NCI-H146 treated with DMSO at 0.1 percent for 48 hours (cell line): ENCODE data around the gene GPR161.
A peak's percentile ranks its signal among the peaks of the same experiment; 100 is the strongest.

Experiments used
- DNase-seq: peaks from one replicate; lab custom pipeline; 2025; ENCODE audit not compliant: unreplicated experiment; lab: John Stamatoyannopoulos, UW

The GPR161 gene

DNA sequence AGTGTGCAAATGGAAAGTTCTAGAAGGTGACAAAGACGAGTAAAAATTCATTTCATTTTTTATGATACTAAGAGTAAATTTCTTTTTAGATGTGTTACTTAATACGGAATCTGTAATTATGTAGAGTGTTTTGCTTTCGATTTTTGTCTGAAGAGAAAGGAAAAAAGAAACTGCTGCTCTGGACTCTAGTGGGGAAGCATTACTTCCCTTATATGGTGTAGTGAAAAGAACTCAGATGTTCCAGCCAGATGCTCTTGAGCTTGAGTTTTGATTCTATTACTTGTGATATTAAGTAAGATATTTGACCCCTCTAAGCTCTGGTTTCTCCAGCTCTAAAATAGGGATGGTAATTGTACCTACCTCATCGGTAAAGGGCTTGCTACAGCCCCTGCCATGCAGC lies 12.2 kb upstream of the GPR161 start:
- DNase-seq = no peak

GRCh38 chr1:168146626-168147025 lies 9.9 kb upstream of the GPR161 start:
- DNase-seq = peak; percentile 44

DNA sequence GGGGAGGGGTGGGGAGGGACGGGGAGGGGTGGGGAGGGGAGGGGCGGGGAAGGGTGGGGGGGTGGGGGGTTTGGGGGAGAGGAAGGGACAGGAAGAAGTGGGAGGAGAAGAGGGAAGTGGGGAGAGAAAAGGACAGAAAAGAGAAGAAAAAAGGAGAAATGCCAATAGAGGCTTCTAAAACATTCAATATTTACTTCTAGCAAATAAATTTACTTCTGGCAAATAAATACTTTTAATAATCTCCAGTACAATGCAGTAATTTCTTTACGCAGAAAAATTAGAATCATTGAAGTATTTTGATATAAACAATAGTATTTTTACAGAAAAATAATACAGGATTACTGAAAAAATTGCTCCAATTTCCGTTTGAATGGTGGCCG lies 9.4 kb upstream of the GPR161 start:
- DNase-seq = no peak

DNA sequence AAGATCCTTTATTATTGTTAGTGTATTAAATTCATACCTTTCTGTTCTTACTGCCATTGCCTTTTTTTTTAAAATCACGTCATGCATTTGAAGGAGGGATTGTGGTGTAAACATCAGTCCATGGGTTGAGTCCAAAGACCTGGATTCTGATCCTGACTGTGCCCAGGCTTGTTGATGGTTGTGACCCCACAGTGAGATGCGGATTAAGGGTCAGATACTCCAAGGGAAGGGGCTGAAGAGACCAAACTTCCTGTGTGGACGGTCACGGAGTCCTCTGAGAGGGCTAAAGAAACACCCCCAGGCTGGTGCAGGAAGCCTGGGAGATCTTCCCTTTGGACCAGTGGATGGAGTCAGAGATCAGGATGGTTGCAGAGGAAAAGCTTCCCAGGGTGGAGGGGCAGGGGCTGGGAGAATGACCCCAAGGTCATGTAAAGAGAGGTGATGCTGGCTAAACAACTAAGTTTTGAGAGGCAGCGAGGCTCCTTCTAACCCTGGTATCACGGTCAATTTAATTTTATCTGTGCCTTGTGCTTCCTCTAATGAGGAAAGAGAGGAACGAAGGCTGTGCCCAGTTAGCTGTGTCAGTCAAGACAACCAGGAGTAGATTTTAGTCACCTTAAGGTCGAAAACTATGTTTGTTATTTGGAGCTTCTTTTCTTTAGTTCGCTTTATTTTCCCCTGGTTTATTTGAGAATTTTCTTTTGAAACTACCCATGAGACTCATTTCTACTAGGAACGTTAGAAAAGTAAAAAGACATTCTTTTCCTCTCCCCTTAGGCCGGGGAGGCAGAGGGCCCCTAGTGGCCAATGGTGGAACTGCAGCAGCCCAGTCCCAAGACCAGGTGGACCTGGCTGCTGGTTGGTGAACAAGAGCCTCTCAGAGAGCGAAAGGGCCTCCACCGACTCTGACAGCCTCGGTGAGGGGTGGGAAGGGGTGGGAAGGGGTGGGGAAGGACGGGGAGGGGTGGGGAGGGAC lies 8.7 kb upstream of the GPR161 start:
- peak; percentile 67 for DNase-seq

DNA sequence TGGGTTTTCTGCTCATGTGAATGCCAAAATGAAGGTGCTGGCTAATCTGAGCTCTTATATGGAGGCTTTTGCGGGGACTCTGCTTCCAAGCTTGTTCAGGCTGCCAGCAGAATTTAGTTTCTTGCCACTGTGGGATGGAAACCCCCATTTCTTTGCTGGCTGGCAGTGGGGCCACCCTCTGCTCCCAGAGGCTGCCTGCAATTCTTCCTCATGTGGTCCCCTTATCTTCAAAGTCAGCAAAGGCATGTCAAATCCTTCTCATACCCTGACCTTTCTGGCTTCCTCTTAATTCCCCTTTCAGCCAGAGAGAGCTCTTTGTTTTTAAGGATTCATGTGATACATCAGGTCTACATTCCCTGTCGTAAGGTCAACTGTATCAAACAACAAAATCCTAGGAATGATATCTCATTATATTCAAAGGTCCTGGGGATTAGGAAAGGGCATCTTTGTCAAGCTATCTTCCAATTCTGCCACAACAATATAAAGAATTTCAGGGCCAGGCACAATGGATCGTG lies 5.2 kb upstream of the GPR161 start:
- DNase-seq = no peak

DNA sequence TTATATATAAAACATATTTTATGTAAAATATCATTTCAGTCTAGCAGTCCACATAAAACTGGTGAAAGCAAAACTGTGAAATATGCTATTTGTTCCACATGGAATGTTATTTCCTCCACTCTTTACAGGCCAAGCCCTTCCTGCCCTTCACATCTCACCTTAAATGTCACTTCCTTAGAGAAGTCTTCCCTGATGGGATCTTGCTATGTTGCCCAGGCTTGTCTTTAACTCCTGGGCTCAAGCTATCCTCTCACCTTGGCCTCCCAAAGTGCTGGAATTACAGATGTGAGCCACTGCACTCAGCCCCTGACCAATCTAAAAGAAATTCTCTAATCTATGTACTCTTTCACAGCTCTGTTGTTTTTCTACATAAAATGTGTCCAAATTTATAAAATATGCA lies 2.3 kb upstream of the GPR161 start:
- no peak for DNase-seq

DNA sequence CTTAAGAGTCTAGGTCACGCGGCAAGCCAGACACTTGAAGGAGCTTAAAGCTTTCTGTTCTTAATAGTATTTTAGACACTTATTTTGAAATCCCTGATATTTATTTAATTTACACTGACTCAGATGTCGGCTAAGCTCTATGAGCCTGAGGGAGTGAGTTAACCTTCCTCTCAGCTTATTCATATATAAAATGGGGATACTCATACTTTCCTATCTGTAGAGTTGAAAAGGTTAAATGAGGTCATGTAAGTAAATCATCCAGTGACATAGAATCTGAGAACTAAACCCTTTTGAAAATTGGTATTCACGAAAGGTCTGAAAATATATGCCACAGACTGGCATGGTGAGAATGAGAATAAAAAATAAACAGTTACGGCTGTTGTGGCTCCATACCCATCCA lies 1.4 kb upstream of the GPR161 start:
- no peak for DNase-seq

DNA sequence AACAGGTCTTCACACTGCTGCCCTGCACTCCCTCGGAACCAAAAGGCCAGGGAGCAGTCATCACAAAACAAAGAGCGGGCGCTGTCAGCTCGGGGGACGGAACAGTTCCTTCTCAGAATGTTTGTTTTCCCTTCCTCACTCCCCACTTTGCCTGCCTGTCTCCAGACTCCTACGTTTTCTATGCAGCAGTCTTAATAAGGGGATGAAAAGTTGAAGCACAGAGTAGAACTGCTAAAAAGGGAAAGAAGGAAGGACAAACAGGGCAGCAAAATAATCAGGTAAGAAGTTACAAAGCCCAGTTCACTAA lies 738 bp upstream of the GPR161 start:
- DNase-seq = no peak

- DNase-seq = no peak
These were observed 615 bp downstream of the GPR161 start for GRCh38 chr1:168135921-168136708.

DNA sequence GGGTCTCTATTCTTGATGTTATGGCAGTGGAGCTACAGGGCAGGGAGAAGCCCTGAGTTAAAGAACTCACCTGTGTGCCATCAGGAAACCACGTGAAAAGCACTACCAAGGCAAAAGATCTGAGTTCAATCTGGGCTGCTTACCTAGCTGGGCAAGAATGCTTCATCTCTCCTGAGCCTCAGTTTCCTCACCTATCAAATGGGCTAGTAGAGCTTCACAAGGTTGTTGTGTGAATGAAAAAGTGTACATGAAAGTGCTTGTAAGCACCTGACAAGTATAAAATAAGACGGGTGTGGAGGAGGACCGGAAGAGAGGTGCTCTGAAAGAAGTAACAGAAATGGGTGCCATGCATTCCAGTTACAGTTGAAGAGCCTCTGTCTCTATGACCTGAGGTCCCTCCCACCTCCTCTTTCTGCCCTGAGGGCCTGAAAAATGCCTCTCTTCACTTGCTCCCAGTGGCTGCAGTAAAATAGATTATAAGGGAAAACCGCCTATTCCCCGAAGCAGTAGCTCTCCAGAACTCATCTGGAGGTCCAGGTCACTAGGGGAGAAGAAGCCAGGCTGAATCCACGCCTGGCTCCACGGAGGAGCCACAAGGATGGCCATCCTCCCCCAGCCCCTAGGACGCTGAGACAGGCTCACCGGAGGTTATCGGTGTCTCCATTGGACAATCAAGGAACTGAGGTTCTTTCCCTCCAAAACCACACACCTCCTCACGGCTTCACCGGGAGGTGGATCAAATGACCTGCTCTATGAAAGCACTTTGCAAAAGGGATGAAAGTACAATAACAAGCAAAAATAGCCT lies 1.4 kb downstream of the GPR161 start:
- no peak for DNase-seq

DNA sequence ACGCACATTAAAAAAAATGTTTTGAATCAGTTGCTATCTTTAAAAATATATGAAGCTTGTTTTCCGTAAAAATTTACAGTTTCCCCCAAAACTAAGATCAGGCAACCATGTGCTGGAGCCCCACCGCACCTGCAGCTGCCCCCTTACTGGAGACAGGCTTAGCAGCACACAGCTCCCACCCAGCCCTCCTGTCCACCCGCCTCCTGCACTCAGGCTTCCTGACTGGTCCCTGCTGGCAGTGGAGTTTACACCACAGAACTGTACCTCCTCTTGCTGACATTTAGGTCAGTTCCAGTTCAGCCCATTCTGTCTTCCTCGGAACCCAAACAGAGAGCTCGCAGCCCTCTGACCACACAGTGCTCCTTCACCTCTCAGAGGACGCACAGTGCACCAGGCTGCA lies 2.1 kb downstream of the GPR161 start:
- DNase-seq = no peak

- no peak for DNase-seq
These were observed 2.6 kb downstream of the GPR161 start for GRCh38 chr1:168134132-168134531.

- DNase-seq = no peak
These were observed 6.8 kb downstream of the GPR161 start for GRCh38 chr1:168129933-168130332.

DNA sequence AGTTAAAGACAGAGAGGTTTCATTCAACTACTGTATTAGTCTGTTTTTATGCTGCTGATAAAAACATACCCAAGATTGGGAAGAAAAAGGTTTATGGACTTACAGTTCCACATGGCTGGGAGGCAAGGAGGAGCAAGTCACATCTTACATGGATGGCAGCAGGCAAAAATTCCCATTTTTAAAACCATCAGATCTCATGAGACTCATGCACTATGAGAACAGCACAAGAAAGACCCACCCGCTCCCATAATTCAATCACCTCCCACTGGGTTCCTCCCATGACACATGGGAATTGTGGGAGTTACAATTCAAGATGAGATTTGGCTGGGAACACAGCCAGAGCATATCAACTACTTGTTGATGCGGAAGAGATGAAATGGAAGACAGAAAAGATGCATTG lies 9.2 kb downstream of the GPR161 start:
- DNase-seq = no peak

DNA sequence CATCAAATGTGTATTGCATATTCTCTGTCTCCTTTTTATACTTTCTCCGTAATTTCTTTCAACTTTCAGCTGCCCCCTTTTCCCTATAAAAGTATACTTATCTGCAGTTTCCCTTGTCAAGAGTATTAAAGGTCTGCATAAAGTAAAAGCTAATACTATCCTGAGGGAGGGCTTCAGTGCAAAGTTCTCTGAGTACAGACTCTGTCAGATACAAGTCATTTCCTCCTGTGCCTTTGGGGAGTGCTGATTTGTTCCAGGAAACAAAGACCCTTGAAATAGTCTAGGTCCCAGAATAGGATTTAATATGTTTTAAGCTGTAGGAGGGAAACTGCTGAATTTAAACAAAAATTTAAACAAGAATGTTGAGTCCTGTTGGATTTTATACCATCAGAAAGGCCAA lies 11.7 kb downstream of the GPR161 start:
- DNase-seq = no peak

DNA sequence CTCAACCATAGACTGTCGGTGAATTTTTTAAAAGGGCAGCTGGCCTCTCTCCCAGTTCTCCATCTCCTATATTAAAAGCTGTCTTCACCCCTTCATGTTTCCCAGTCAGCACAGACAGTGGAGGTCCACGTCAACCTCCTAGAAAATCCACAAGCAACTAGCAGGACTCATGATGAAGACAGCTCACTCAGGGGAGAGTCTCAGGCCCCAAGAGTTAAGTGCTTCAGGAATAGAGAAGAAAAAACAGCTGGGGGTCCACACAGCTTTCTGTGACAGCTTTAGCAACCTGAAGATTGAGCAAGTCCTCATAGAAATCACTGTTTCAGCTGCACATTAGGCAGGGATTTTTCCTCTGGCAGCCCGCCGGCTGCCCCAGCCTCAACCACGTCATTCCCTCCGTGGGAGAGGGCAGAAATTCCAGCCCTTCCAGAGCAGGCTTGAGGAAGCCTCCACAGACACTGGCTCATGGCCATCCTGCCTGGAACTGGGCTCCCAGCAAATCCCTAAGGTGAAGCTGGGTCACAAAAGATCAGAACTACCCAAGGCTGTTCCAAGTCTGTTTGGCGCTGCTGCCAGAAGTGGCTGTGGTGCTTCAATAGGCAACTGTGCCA lies 15.2 kb downstream of the GPR161 start:
- DNase-seq = no peak

- DNase-seq = no peak
These were observed 17.0 kb downstream of the GPR161 start for GRCh38 chr1:168119750-168120149.

DNA sequence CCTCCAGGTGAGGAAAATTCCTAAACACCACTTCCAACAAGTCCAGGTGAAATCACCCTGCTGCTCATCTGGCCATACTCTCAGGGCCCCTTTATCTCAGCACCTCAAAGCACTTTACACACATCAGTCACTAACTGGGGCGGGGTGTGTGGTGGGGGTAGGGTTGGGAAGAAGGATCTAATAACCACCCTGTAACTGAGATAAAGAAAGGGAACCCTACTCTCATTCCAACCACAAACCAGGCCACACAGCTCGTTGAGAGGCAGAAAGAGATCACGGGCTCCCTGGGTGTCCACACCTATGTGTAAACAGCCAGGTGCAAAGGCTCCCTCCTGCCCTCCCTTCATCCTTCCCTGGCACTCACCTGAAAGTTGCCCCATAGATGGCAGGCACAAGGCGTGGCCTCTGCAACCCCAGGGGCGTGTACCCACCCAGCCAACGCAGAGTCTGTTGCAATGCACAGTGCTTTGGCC lies 20.4 kb downstream of the GPR161 start:
- DNase-seq = peak; percentile 85

GRCh38 chr1:168114845-168115244 lies 21.9 kb downstream of the GPR161 start:
- DNase-seq = no peak

DNA sequence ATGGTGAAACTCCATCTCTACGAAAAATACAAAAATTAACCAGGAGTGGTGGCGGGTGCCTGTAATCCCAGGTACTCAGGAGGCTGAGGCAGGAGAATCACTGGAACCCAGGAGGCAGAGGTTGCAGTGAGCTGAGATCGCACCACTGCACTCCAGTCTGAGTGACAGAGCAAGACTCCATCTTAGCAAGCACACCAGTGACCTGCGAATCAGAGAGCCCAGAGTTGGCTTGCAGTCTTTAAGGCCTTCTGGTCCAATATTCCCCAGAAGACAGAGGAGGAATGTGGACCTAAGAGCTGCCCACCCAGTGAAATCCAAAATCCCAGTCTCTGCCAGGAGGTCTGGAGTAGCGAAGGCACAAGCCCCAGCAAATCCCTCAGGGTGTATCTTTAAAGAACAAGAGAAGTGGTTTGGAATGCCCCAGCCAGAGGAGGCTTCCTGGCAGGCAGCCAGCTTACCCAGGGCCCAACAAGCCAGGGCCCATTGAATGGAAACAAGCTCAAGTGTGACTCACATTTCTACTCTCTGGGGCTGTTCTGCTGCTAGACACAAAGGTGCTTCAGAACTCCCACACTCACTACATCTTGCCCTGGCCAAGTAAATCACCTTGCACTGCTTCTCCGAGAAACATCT lies 23.9 kb downstream of the GPR161 start:
- DNase-seq = no peak
